Endothelial cell of umbilical vein (primary cell): ENCODE measurements around the gene INTS2. TPM values are rescaled to one million over a fixed set of nuclear protein-coding genes. Genes with fewer than 3 reads are reported as not detected.

ENCODE experiments used
- BruUV-seq: library from RNA; stranded (reverse); fragments of 400-500 nt; replicated peaks from 2 replicates; lab custom pipeline; 2021; lab: Mats Ljungman, UMichigan
- CTCF ChIA-PET: fragments of 300-600, 350-600 bp; sonication (Branson Sonifier 250); formaldehyde crosslinking; loops from one replicate; lab custom pipeline; 2021; ENCODE audit warnings: antibody characterized with exemption, inconsistent platforms; lab: Charles Lee
- POLR2A ChIA-PET: fragments of 300-600, 350-600 bp; sonication (Branson Sonifier 250); formaldehyde crosslinking; loops from one replicate; lab custom pipeline; 2021; ENCODE audit warnings: antibody characterized with exemption, inconsistent platforms; lab: Charles Lee
- DNase-seq: peaks from one replicate; pipeline ENCODE4 v3.0.0-alpha.2; 2011; ENCODE audit warnings: low read depth, low spot score
- FAIRE-seq: peaks from 2 replicates; lab custom pipeline; 2011; peaks lifted over from hg19 to GRCh38; lab: Jason Lieb, UNC
- H2AFZ ChIP-seq: 2 replicates; pipeline ENCODE4 v1.6.0; 2012; ENCODE audit warnings: low read depth, low read length, control low read depth, inconsistent platforms
- H3K27ac ChIP-seq: 2 replicates; pipeline ENCODE4 v1.5.1; 2011; ENCODE audit warnings: low read depth, mild to moderate bottlenecking, control low read depth, low read length, moderate library complexity; ENCODE audit not compliant: insufficient read depth
- H3K27me3 ChIP-seq, 2 experiments: 2 replicates each; pipeline versions ENCODE4 v1.6.0 to v1.6.1; 2011; ENCODE audit warnings: low read length in 2 of 2, mixed read lengths in 1 of 2; ENCODE audit not compliant: control insufficient read depth in 2 of 2, insufficient read depth in 2 of 2
- H3K36me3 ChIP-seq, 2 experiments: 2 replicates in 1 of 2; 3 replicates in 1 of 2; pipeline ENCODE4 v1.5.1; 2011; ENCODE audit warnings: low read length in 2 of 2, mild to moderate bottlenecking in 1 of 2, moderate library complexity in 1 of 2; ENCODE audit not compliant: control insufficient read depth in 2 of 2, insufficient read depth in 2 of 2; ENCODE audit errors: extremely low read depth in 1 of 2
- H3K4me1 ChIP-seq: 3 replicates; pipeline ENCODE4 v1.5.1; 2011; ENCODE audit warnings: mild to moderate bottlenecking, low read length; ENCODE audit not compliant: control insufficient read depth, insufficient read depth; ENCODE audit errors: extremely low read depth
- H3K4me2 ChIP-seq: 2 replicates; pipeline ENCODE4 v1.6.1; 2011; ENCODE audit warnings: low read length, control low read depth, mixed read lengths; ENCODE audit not compliant: insufficient read depth
- H3K4me3 ChIP-seq, 3 experiments: fragments of 200-600 bp in 1 of 3; sonication (generic), shearing (Covaris generic) in 1 of 3; replicated peaks in 1 of 3; 2 replicates each; pipeline ENCODE4 v1.5.1; 2011 to 2016; ENCODE audit warnings: control low read depth in 3 of 3, low read length in 3 of 3, mild to moderate bottlenecking in 2 of 3, inconsistent platforms in 1 of 3, low read depth in 1 of 3, moderate library complexity in 1 of 3; ENCODE audit not compliant: insufficient read depth in 1 of 3
- H3K79me2 ChIP-seq: 2 replicates; pipeline ENCODE4 v1.6.0; 2012; ENCODE audit warnings: low read length, inconsistent platforms; ENCODE audit not compliant: control insufficient read depth, insufficient read depth
- H3K9ac ChIP-seq: replicated peaks from 2 replicates; pipeline ENCODE3; 2011; ENCODE audit warnings: low read length, control low read depth; ENCODE audit not compliant: insufficient read depth; ENCODE audit errors: extremely low read depth
- H3K9me1 ChIP-seq: replicated peaks from 3 replicates; pipeline ENCODE4 v1.6.0; 2011; ENCODE audit warnings: mild to moderate bottlenecking, low read length; ENCODE audit not compliant: control insufficient read depth, insufficient read depth; ENCODE audit errors: extremely low read depth
- H3K9me3 ChIP-seq: replicated peaks from 2 replicates; pipeline ENCODE4 v1.5.1; 2012; ENCODE audit warnings: low read length, inconsistent platforms; ENCODE audit not compliant: control insufficient read depth, insufficient read depth
- H4K20me1 ChIP-seq: replicated peaks from 2 replicates; pipeline ENCODE3; 2011; ENCODE audit warnings: mild to moderate bottlenecking, low read length; ENCODE audit not compliant: control insufficient read depth, insufficient read depth; ENCODE audit errors: extremely low read depth
- EZH2 ChIP-seq: IDR thresholded peaks from 2 replicates; pipeline ENCODE4 v1.6.1; 2012; ENCODE audit warnings: borderline replicate concordance, low read depth, mild to moderate bottlenecking, moderate library complexity, low read length, inconsistent platforms; ENCODE audit not compliant: severe bottlenecking
- FOS ChIP-seq: IDR thresholded peaks from 2 replicates; pipeline ENCODE4 v1.6.1; 2011; ENCODE audit warnings: mild to moderate bottlenecking, low read length, moderate library complexity, borderline replicate concordance; ENCODE audit not compliant: insufficient read depth
- GATA2 ChIP-seq: IDR thresholded peaks from 2 replicates; pipeline ENCODE4 v1.7.0; 2011; ENCODE audit warnings: low read depth, mild to moderate bottlenecking, moderate library complexity, mixed read lengths, low read length; ENCODE audit not compliant: insufficient read length, insufficient read depth
- JUN ChIP-seq: IDR thresholded peaks from 2 replicates; pipeline ENCODE4 v1.6.1; 2011; ENCODE audit warnings: borderline replicate concordance, low read depth; ENCODE audit not compliant: insufficient read length, insufficient read depth
- POLR2A ChIP-seq: IDR thresholded peaks from 2 replicates; pipeline ENCODE4 v1.6.1; 2012; ENCODE audit warnings: low read depth, mild to moderate bottlenecking, control low read depth, low read length
- POLR2AphosphoS5 ChIP-seq: IDR thresholded peaks from 2 replicates; pipeline ENCODE4 v1.6.1; 2012; ENCODE audit warnings: low read depth, mild to moderate bottlenecking, control low read depth, low read length, moderate library complexity; ENCODE audit not compliant: insufficient read depth
- dilution Hi-C: fragments of 300-500 bp; cut with MboI; formaldehyde crosslinking; loops from one replicate; pipeline ENCODE4 v1.15.0; 2019; ENCODE audit warnings: low sequenced_read_pairs; ENCODE audit not compliant: extremely low pct_ligation_motif_present
- intact Hi-C: fragments of 100-400 bp; cut with micrococcal nuclease; formaldehyde crosslinking; loops from one replicate; pipeline ENCODE4 v1.10.0; 2022
- polyA plus RNA-seq, 4 experiments: library from polyadenylated mRNA; depleted of rRNA in 3 of 4; stranded (reverse) in 3 of 4; unstranded in 1 of 4; fragments of >200 nt; gene quantifications; 2 replicates each; pipeline versions ENCODE4 v1.2.1 to v1.2.3, GENCODE V29; 2011 to 2012; ENCODE audit warnings: missing spikeins in 1 of 4
- total RNA-seq: library from RNA; stranded (reverse); gene quantifications from 2 replicates; pipeline ENCODE4 v1.2.3, GENCODE V29; 2021
- TF ChIP-seq, protein P1 (sequence below), 2 donors: IDR thresholded peaks; 1 replicate in 1 of 2; 2 replicates in 1 of 2; pipeline ENCODE4 v1.5.1; 2011; ENCODE audit warnings: low read length in 2 of 2, mild to moderate bottlenecking in 2 of 2, moderate library complexity in 2 of 2, control low read depth in 1 of 2, inconsistent platforms in 1 of 2, low read depth in 1 of 2; ENCODE audit not compliant: insufficient read depth in 1 of 2; ENCODE audit errors: extremely low read depth in 1 of 2

Gene INTS2
- total and polyA plus RNA-seq, 2 donors (not counting 3 experiments of a cell fraction or from before 2014, with no cell fraction given) = 6.2 to 13.4 TPM

DNA sequence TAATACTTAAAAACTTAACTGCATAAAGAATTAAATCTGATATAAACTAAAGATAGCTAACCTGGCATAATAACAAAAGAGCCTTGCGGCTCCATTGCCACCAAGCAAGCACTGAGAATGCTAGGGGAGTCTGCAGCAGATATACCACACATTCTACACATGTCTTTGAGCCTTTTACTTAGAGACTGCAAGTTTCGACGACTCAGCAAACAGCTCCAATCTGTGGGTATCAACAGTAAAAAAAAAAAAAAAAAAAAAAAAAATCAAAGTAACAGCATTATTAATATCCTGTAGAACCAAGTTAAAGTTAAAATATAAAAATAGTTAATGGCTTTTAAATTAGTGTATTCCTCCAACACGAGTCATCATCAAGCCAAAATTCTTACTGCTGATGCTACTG, 27.8 kb upstream of the INTS2 start:
- no peak overlapping the region for H3K4me3 ChIP-seq
- H3K9ac ChIP-seq = no peak overlapping the region
- no peaks in the 10 kb centered on the region for H3K9me3 ChIP-seq
- H4K20me1 ChIP-seq = no peaks in the 10 kb centered on the region
- no peaks in the 10 kb centered on the region for H3K4me1 ChIP-seq
- intact Hi-C loops = no loop called here
- dilution Hi-C loops = no loop called here
- H3K4me2 ChIP-seq = no peak overlapping the region
- no TSS peak for BruUV-seq
- CTCF ChIA-PET = interaction anchor here (1.3 kb wide), 1 partner anchor 11 kb away, joined by 3 read pairs; no protein-coding TSS in a partner anchor
- no peak overlapping the region for H2AFZ ChIP-seq
- POLR2A ChIA-PET = interaction anchor here (0.6 kb wide), 1 partner anchor 22 kb away, joined by 3 read pairs; no protein-coding TSS in a partner anchor
- peaks cover 17 to 25% of the 10 kb centered on the region in 2 experiments for H3K36me3 ChIP-seq
- FAIRE-seq (no peak), DNase-seq (no peak)
- TF ChIP-seq POLR2A (no peak), FOS (no peak), POLR2AphosphoS5 (no peak), JUN (no peak), GATA2 (no peak), EZH2 (no peak)
- TF ChIP-seq, protein P1, sequence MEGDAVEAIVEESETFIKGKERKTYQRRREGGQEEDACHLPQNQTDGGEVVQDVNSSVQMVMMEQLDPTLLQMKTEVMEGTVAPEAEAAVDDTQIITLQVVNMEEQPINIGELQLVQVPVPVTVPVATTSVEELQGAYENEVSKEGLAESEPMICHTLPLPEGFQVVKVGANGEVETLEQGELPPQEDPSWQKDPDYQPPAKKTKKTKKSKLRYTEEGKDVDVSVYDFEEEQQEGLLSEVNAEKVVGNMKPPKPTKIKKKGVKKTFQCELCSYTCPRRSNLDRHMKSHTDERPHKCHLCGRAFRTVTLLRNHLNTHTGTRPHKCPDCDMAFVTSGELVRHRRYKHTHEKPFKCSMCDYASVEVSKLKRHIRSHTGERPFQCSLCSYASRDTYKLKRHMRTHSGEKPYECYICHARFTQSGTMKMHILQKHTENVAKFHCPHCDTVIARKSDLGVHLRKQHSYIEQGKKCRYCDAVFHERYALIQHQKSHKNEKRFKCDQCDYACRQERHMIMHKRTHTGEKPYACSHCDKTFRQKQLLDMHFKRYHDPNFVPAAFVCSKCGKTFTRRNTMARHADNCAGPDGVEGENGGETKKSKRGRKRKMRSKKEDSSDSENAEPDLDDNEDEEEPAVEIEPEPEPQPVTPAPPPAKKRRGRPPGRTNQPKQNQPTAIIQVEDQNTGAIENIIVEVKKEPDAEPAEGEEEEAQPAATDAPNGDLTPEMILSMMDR (IDR thresholded peaks at IDR 0.05; ENCODE audit: extremely low read depth in 1 of 2, insufficient read depth in 1 of 2, low read depth in 1 of 2, low read length in 2 of 2) = no peak
- H3K9me1 ChIP-seq = no peaks in the 10 kb centered on the region
- H3K79me2 ChIP-seq = no peaks in the 10 kb centered on the region
- no peak overlapping the region for H3K27ac ChIP-seq
- no peaks in the 10 kb centered on the region for H3K27me3 ChIP-seq
